Tibial nerve (tissue), 4 donors: Measurements from ENCODE around the gene OPHN1.

Source experiments
- CTCF ChIP-seq, 5 experiments: fragments of 200-600 bp in 3 of 5; fragments of 450-650 bp in 2 of 5; sonication (generic) in 3 of 5; IDR thresholded peaks; one replicate each; pipeline ENCODE4 v1.5.1; 2016 to 2019; ENCODE audit warnings: antibody characterized with exemption in 5 of 5, mild to moderate bottlenecking in 3 of 5, moderate library complexity in 2 of 5
- EP300 ChIP-seq, 2 donors: sonication (generic); formaldehyde crosslinking; IDR thresholded peaks; one replicate each; pipeline ENCODE4 v1.6.1; 2017; ENCODE audit warnings: antibody characterized with exemption in 2 of 2, mild to moderate bottlenecking in 1 of 2
- POLR2A ChIP-seq, 2 donors: fragments of 450-650 bp; IDR thresholded peaks; one replicate each; pipeline ENCODE4 v1.6.1; 2017; ENCODE audit warnings: antibody characterized with exemption in 2 of 2, mild to moderate bottlenecking in 2 of 2, moderate library complexity in 2 of 2

- TF ChIP-seq CTCF (IDR thresholded peaks at IDR 0.05) (no peak), POLR2A (IDR thresholded peaks at IDR 0.05) (no peak), EP300 (IDR thresholded peaks at IDR 0.05) (no peak)
Observed at GRCh38 chrX:68252664-68253063, 180.6 kb downstream of the OPHN1 start.
